ENCODE results near the gene RHOT2. TPM values are rescaled to one million over a fixed set of nuclear protein-coding genes. Genes with fewer than 3 reads are reported as not detected.

The RHOT2 gene
- total and polyA plus RNA-seq, 2 donors (not counting 3 experiments of a cell fraction or from before 2014, with no cell fraction given), result 106 to 139 TPM

- no peaks in the 10 kb centered on the region for H3K27me3 ChIP-seq (ENCODE audit: control insufficient read depth in 2 of 2, insufficient read depth in 2 of 2, low read length in 2 of 2)
- no peak overlapping the region for H3K4me2 ChIP-seq (ENCODE audit: insufficient read depth, low read length)
- no peaks in the 10 kb centered on the region for H3K36me3 ChIP-seq (ENCODE audit: control insufficient read depth in 2 of 2, extremely low read depth in 1 of 2, insufficient read depth in 2 of 2, low read length in 2 of 2)
- H3K9me1 ChIP-seq (replicated peaks; ENCODE audit: control insufficient read depth, extremely low read depth, insufficient read depth, low read length), result no peaks in the 10 kb centered on the region
- CTCF ChIA-PET, result interaction anchor here (1.4 kb wide), 1 partner anchor 65 kb away, joined by 4 read pairs; the partner anchor contains the start of genes CHTF18 and RPUSD1
- dilution Hi-C loops (cut with MboI; ENCODE audit: extremely low pct_ligation_motif_present, low sequenced_read_pairs) (no loop called here), intact Hi-C loops (cut with micrococcal nuclease) (no loop called here)
- no peak overlapping the region for H3K4me3 ChIP-seq (replicated peaks in 1 of 3; ENCODE audit: insufficient read depth in 1 of 3, low read depth in 1 of 3, low read length in 3 of 3)
- DNase-seq (ENCODE audit: low read depth, low spot score) (no peak), FAIRE-seq (no peak)
- BruUV-seq (replicated peaks), result no TSS peak
- H3K79me2 ChIP-seq (ENCODE audit: control insufficient read depth, insufficient read depth, low read length), result no peaks in the 10 kb centered on the region
- H4K20me1 ChIP-seq (replicated peaks; ENCODE audit: control insufficient read depth, extremely low read depth, insufficient read depth, low read length), result no peaks in the 10 kb centered on the region
- no peak overlapping the region for H2AFZ ChIP-seq (ENCODE audit: low read depth, low read length)
- no peak for TF ChIP-seq POLR2A (IDR thresholded peaks at IDR 0.05; ENCODE audit: low read depth, low read length)
- no peak for TF ChIP-seq MYC (IDR thresholded peaks at IDR 0.05; ENCODE audit: low read depth, low read length)
- no peak for TF ChIP-seq EZH2 (IDR thresholded peaks at IDR 0.05; ENCODE audit: borderline replicate concordance, low read depth, low read length, severe bottlenecking)
- no peak for TF ChIP-seq CTCF (IDR thresholded peaks at IDR 0.05; ENCODE audit: extremely low read depth in 1 of 2, insufficient read depth in 1 of 2, low read depth in 1 of 2, low read length in 2 of 2)
- no peak for TF ChIP-seq POLR2AphosphoS5 (IDR thresholded peaks at IDR 0.05; ENCODE audit: insufficient read depth, low read depth, low read length)
- TF ChIP-seq FOS (IDR thresholded peaks at IDR 0.05; ENCODE audit: borderline replicate concordance, insufficient read depth, low read length), result no peak
- TF ChIP-seq JUN (IDR thresholded peaks at IDR 0.05; ENCODE audit: borderline replicate concordance, insufficient read depth, insufficient read length, low read depth), result no peak
- no peak for TF ChIP-seq MAX (IDR thresholded peaks at IDR 0.05; ENCODE audit: insufficient read depth, insufficient read length)
- TF ChIP-seq GATA2 (IDR thresholded peaks at IDR 0.05; ENCODE audit: insufficient read depth, insufficient read length, low read depth, low read length), result no peak
- H3K9ac ChIP-seq (replicated peaks; ENCODE audit: extremely low read depth, insufficient read depth, low read length), result no peak overlapping the region
- H3K4me1 ChIP-seq (ENCODE audit: control insufficient read depth, extremely low read depth, insufficient read depth, low read length), result peaks cover 24% of the 10 kb centered on the region
- POLR2A ChIA-PET, result no interaction called here
- no peak overlapping the region for H3K27ac ChIP-seq (ENCODE audit: insufficient read depth, low read depth, low read length)
- H3K9me3 ChIP-seq (replicated peaks; ENCODE audit: control insufficient read depth, insufficient read depth, low read length), result no peaks in the 10 kb centered on the region
Observed at GRCh38 chr16:722835-723633, 55.1 kb downstream of the RHOT2 start.

Data from endothelial cell of umbilical vein (primary cell).